ENCODE measurements around the gene SFT2D2. TPM values are rescaled to one million over a fixed set of nuclear protein-coding genes. Genes with fewer than 3 reads are reported as not detected.

SFT2D2 gene
- total RNA-seq, 1 donor from 2014 or later = 29.7 TPM

Other genes with a start within 250 kb of the SFT2D2 start
- gene GPR161, start 89.1 kb upstream of the SFT2D2 start, total RNA-seq = 7.0 and 8.4 TPM in 2 replicates
- 47.8 and 49.0 TPM in 2 replicates for gene TIPRL, start 47.0 kb upstream of the SFT2D2 start, total RNA-seq
- gene TBX19, start 54.9 kb downstream of the SFT2D2 start, total RNA-seq = 0.62 and 1.3 TPM in 2 replicates

Data from myocyte (in vitro differentiated cells).